NCI-H146 treated with DMSO at 0.1 percent for 48 hours (cell line): ENCODE data around the gene SLC39A5.
"Not testable (repeated sequence)": the region's sequence is repeated elsewhere in the genome, so short reads cannot be mapped to it uniquely, and the experiment has no call there.

Experiments used
- DNase-seq: peaks from one replicate; lab custom pipeline; 2025; ENCODE audit not compliant: unreplicated experiment; lab: John Stamatoyannopoulos, UW

Gene SLC39A5

DNA sequence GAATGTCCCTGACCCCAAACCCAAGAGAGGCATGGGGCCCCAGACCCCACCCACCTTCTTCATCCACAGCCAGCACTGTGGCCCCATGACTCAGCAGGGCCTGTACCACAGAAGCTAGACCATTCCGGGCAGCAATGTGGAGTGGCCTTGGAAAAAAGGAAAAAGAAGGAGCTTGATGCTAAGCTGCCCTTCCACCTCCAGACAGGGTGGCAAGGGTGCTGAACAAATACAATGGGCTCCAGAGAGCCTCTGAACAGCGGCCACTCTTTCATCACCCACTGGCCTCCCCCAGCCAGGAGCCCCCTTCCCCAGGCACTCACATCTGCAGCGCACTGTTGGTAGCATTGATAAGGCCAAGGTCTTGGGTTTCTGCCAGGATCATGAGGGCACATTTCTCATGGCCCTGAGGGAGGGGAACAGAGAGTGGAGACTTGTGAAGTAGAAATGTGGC is 13.9 kb downstream of the SLC39A5 start:
- no peak for DNase-seq

DNA sequence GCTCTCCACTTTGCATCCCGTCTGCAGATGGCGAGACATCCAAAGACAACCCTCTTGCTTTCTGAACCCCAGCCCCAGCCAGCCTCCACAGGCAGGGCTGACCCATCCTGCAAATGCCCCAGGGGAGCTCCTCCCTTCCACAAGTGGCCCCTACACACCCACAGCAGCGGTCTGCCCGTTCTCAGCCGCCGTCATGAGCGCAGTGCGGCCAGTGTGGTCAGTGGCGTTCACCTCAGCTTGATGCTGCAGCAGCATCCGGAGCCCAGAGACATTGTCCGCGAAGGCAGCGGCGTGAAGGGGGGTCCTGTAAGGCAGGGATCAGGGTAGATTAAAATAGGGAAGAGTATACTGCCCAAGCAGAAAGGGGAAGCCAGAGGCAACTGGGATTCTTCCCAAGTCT is 14.6 kb downstream of the SLC39A5 start:
- no peak for DNase-seq

DNA sequence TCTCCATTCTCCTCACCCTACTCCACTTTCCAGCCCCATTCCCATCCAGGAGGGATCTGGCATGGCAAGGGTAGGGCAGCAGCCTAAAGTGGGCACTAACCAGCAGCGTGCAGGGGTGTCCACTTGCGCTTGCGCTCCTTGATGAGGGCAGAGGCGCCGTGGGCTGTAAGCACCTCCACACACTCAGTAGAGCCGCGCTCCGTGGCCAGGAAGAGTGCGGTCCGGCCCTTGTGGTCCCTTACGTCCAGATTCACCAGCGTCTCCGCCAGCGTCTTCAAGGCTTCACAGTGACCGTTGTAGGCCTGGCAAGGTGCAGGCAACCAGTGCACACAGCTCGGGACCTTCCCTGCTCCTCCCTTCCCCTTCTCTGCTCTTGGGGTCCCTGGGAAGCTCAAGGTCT is 18.1 kb downstream of the SLC39A5 start:
- no peak for DNase-seq

DNA sequence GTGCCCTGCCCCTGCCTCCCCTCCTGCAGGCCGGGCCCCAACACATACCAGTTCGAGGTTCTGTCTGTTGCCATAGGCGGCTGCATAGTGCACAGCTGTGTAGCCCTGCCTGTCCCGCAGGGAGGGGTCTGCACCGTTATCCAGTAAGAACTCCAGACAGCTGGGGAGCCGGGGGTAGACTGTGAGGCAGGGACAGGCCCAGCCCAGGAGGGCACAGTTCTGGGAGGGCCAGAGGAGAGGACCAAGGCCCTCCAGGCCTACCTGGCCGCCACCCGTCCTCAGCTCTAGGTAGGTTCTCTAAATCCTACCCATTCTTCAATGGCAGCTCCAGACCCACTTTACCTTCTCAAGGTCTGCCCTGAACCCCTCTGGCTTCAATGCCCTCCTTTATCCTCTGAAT is 18.9 kb downstream of the SLC39A5 start:
- no peak for DNase-seq

DNA sequence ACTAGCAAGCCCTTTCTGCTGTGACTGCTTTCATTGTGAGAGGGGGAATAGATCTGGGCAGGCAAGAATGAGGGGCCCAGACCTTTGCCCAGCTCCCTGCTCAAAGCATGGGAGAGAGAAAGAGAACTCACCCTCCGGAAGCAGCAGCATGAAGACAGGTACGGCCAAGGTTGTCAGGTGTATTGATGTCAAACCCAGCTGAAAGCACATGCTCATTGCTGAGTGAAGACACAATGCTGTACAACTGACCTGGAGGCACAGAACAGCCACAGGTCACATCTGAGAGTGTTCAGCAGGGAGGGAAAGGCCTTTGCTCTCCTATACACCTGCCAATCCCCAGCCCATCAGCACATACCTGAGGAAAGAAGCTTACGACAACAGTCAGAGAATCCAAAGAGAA is 22.8 kb downstream of the SLC39A5 start:
- DNase-seq = no peak

DNA sequence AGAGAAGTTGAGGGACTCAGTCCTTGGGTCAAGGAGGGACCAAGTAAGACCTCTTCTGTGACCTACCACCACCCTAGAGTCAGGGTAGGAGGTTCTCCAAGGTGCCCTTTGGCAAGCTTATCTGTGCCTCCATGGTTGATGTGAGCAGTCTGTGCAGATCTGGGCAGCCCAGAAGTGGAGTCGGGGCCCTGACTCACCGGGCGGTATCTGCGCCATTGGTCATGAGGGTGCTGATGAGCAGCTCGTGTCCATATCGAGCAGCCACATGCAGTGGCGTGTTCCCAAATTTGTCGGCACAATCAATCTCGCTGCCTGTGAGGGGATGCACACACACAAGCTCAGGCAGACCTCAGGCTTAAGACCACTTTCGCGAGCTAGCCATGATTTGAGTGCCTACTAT is 23.2 kb downstream of the SLC39A5 start:
- no peak for DNase-seq

DNA sequence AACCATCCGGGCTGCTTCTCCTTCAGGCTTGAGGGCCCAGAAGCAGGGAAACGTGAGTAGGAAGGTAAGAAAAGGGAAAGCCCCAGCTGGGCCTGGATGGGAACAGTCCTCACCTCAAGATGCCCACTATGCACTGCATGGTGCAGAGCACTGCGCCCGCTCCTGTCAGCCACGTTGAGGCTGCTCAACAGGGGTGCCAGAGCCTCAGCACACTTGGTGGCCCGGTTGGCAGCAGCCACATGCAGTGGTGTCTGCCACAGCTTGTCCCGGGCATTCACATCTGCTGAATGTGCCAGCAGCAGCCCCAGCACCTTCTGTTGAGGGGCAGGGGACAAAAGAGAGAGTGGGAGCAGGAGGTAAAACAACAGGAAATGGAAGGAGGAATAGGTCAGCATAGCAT is 25.8 kb downstream of the SLC39A5 start:
- DNase-seq = no peak

DNA sequence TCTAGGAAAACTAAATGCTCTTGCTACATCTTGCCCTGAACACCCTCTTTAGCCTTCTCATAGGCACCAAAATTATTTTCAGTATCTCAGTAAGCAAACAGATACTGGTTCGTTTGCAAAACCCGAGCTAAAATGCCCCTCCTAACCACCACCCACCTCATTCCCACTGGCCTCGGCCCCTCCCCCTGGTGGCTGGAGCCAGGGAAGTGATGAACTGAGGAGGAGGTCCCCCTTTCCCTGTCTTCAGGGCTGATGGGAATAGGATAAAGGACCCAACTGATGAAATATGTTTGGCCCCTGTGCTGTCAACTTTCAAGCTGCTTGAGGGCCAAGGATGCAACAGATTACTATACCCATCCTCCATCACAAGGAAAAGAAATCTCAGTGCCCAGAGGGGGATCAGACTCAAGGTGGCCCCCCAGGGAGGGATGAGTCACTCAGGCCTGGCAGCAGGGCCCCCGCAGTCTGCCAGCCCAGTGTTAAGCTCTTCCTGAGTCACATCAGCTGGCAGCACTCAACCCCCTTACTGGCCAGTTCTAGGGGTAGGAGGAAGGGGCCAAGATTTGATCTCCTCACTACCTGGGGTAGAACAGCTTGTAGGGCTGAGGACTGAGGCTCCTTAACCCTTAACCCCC is 26.6 kb downstream of the SLC39A5 start:
- no peak for DNase-seq

DNA sequence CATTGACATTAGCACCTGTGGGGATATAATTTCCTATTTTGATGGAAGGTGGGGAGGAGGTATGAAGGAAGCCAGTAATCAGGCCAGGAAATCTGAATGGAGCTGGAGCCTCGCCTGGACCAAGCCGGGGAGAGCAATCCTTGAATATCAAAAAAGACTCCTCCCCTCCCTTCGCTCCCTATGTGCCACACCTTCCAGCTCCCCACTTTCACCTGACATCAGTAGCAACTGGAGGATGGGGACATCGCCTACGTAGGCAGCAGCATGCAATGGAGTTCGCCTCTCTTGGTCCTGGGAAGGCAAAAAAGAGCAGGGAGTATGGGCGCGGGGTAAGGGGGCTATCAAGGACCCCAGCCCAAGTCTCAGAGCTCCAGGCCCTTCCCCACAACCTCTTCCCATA is 27.2 kb downstream of the SLC39A5 start:
- no peak for DNase-seq

DNA sequence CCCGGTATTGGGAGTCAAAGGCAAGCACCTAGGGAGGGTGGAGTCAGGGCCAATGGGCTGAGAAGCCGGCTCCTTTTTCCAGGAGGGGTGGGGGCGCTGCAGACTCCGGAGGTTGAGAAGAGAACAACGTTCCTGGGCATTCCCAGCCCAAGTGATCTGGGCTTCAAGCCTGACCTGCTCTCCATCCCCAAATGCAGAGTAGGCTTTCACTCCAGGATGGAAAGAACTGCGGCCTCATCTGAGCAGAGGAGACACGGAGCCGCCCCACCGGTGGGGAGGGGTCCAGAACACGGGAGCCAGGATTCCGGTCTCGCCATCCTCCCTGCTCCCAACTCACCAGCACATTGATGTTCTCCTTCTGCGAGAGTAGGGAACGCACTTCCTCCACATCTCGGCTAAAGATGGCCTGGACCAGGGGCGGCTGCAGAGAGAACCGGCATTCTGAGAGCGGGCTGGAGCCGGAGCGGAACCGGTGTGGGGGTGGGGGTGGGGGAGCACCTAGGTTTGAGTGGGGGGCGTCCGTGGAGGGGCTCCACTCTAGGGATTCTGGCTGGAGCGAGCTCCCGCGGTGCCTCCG is 27.7 kb downstream of the SLC39A5 start:
- DNase-seq = peak; percentile 25

DNA sequence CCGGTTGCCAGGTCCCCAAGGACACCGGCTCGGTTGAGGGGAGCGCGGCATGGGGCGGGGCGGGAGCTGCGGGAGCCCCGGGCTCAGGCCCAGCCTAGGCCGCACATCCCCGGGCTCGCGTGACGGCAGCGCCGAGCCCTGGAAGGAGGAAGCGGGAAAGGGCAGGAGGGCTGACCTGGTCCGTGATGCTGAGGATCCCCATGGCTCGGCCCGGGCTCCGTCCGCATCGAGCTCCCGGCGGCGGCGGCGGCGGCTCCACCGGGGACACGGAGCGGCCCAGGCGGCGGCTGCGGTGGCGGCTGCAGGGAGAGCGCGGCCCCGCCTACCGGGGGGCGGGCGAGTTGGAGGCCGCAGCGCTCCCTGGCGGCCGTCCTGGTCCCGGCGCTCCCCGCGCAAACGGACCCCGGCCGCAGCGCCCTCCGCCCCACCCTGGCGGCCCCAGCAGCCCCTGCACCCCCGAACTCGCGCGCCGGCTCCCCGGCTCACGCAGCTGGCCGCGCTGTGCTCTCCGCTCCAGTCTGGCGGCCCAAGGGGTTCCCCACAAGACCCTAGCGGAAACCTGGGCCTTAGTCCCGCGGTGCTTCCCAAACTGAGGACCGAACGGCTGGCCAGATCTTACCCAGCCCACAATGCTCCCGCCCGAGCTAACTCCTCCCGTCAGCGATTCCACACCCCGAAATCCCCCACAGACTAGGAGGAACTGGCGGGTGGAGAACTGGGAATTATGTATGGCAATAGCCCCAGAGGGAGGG is 28.4 kb downstream of the SLC39A5 start, which contains the start of gene ANKRD52:
Gene ANKRD52 (minus strand): TSS at position 317 of the 752 bp plus-strand sequence. CDS start 115 bp downstream, at position 202.
- DNase-seq = peak; percentile 52

DNA sequence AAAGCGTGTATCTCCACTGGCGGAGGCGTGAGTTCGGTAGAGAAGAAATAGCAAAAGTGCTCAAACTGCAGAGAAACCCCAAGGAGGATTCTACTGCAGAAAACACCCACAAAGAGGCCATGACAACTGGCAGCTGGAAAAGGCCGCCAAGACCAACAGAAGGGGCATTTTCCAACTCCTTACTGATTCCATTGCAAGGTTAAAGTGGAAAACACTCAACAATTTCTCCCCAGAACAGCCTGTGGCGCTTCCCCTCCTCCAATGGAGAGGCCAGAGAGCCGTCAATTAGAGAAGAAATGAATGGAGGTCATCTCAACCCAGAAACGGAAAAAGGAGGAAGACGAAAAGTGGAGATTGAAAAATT is 29.0 kb downstream of the SLC39A5 start:
- no peak for DNase-seq

DNA sequence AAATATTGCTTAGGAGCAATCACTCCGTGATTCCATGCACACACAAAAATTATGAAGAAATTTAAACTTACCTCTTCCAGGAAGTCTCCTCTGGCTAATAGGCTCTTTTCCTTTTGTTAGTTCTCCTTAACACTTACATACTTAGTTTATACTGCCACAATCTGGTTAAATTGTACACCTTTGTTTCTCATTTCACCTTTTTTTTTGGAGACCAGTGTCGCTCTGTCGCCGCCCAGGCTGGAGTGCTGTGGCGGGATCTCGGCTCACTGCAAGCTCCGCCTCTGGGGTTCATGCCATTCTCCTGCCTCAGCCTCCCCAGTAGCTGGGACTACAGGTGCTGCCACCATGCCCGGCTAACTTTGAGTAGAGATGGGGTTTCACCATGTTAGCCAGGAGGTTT is 30.5 kb downstream of the SLC39A5 start:
- no peak for DNase-seq

DNA sequence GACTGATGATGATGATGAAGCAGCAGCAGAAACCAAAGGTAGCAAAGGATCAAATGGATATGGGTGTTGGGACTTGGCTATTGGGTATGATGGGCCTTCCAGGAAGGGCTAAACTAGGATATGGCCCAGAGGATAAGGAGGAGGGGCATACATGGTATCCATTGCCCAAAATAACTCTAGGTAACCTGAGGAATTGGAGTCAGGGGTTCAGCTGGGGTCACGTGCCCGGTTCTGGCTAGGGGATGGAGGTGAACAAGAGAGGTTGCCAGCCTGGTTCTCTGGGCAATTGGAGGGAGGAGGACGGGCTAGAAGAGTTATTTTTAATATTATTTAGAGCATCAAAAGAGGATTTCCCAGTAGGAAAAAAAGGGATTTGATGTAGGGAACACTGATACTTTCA is 31.1 kb downstream of the SLC39A5 start:
- DNase-seq = no peak

DNA sequence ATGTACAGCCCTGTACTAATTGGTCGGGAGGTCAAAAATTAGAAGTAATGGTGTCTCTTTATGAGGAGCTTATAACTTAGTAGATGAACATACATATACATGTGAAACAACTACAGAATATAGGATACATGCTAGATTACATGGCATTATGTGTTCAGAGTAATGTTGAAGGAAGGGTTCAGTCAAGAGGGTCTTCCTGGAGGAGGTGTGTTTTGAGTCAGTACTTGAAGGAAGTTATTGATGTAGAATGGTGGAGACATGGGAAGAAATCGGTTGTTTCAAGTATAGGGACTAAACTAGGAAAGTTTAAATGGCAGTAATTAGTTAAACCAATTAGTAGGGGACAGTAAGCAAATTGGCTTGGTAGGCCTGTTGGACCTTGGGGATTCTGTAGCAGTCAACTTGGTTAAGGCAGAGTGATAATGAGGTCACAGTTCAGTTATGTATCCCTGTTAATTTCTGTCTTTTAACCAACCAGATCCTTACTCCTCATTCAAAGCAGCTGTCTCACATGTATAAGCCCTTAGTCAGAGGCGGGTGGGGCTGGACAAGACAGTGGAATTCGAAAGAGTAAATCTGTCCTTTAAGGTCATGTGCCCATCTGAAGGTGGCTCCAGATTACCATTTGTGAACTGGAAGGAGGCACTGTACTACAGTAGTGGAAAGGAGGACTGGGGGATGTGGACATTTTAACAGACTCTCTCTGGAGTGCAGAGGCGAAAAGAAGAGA is 31.8 kb downstream of the SLC39A5 start:
- no peak for DNase-seq

DNA sequence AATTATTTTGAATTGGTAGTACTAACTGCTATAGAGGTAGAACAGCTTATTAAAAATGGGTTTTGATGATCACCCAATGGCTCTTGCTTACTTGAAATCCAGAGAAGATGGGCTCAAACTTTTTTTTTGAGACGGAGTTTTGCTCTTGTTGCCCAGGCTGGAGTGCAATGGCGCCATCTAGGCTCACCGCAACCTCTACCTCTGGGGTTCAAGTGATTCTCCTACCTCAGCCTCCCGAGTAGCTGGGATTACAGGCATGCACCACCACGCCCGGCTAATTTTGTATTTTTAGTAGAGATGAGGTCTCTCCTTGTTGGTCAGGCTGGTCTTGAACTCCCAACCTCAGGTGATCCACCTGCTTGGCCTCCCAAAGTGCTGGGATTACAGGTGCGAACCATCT is 33.1 kb downstream of the SLC39A5 start:
- DNase-seq = not testable (repeated sequence)

DNA sequence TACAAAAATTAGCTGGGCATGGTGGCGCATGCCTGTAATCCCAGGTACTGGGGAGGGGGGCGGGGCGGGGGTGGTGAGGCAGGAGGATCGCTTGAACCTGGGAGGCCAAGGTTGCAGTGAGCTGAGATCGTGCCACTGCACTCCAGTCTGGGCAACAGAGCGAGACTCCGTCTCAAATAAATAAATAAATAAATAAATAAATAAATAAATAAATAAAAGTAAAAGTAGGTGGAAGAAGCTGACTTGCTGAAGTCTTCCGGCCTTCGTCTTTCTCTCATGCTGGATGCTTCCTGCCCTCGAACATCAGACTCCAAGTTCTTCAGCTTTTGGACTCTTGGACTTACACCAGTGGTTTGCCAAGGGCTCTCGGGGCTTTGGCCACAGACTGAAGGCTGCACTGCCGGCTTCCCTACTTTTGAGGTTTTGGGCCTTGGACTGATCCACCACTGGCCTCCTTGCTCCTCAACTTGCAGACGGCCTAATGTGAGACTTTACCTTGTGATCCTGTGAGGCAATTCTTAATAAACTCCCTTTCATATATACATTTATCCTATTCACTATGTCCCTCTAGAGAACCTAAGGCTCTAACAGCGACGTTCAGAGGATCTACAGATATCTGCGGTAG is 36.3 kb downstream of the SLC39A5 start:
- DNase-seq = not testable (repeated sequence)

DNA sequence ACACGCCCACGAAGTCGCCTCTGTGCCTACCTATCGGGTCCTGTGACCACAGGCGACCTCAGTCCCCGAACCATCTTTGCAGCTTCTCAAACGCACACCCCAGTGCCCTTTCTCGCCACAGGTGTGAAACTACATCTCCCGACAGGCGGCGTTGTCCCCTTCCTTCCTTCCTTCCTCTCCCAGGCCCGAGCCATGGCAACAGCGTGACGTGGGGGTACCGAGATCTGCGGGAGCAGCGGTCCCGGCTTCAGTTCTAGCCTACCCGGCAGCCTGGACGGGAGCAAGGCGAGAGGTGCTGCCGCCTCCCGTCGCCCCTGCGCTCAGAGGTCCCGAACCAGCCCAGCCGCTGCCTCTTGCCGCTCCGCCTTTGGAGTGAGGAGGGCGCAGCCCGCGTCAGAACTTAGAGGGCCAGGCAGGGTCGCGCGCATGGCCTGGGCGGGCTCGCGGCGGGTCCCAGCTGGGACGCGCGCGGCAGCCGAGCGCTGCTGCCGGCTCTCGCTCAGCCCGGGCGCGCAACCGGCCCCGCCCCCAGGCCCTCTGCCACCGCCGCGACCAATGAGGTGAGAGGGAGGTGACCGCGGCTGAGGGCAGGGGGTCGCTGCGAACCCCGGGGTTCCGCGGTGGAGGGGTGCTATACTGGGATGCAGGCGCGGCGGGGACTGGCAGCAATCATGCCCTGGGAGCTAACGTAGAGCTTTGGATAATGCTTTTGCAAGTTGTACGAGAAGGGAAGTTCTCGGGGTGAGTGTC is 37.0 kb downstream of the SLC39A5 start, which contains the start of gene COQ10A:
Gene COQ10A (plus strand): TSS at position 250 of the 750 bp plus-strand sequence. CDS start 177 bp downstream, at position 427.
- peak; percentile 90 for DNase-seq

DNA sequence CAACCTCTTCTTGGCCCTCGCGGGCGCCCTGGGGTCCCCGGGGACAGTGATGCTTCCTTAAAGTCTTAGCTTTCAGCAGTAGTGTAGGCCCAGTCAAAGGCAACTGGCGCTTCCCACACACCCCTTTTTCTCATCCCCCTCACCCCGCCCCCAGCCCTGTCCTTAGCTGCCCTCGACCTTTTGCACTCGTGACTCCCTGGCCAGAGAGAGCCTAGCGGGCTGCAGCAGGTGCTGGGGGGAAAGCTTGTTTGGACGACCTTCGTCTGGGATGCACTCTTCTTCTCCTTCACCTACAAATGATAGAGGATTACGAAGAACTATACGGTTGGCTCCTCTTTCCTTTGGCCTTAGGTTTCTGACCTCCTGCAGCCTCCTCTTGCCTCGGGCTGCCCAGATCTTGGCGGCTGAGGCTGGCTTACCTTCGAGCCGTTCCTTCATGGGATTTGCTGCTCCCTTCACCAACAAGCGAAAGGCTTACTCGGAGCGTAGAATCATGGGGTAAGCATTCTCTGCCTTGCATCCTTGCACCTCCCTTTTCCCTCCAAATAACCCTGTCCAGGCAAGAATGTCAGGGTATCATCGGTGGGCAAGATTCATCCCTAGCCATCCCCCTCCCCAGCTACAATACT is 37.7 kb downstream of the SLC39A5 start:
- DNase-seq = no peak

DNA sequence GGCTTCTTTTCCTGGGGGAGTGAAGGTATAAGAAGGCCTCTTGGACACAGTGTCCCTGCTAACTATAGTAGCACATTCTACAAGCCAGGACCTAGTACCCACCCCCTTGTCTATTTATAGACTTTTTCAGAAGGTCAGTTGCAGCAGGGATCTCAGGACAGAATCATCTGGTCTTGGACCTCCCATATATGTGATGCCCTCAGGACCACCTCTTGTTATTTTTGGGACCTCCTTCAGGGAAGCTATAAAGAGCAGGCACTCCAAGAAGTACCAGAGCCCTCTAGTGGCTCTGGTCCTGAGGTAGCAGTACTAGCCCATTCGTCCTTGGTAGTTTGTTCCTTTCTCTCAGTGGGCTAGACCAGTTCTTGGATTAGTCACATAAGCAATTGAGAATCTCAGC is 41.2 kb downstream of the SLC39A5 start:
- no peak for DNase-seq
